SW480 (cell line): ENCODE results near the gene STOX2.

Experiments used
- DNase-seq: peaks from one replicate; pipeline ENCODE4 v3.0.0-alpha.2; 2016; ENCODE audit warnings: low spot score

Gene STOX2

GRCh38 chr4:183888564-183888963, 16.5 kb upstream of the STOX2 start:
- DNase-seq, result no peak

GRCh38 chr4:183889190-183889589, 15.9 kb upstream of the STOX2 start:
- DNase-seq, result no peak

- DNase-seq, result no peak
Observed at GRCh38 chr4:183897193-183897592, 7.9 kb upstream of the STOX2 start.

- no peak for DNase-seq
Observed at GRCh38 chr4:183898456-183898855, 6.7 kb upstream of the STOX2 start.

GRCh38 chr4:183903021-183903760, 1.9 kb upstream of the STOX2 start:
- no peak for DNase-seq

- peak; percentile 40 for DNase-seq
Observed at GRCh38 chr4:183905593-183906488, 734 bp downstream of the STOX2 start.

GRCh38 chr4:183906489-183906738, 1.3 kb downstream of the STOX2 start:
- no peak for DNase-seq

GRCh38 chr4:183906739-183907651, 1.9 kb downstream of the STOX2 start:
- DNase-seq, result no peak

GRCh38 chr4:183907871-183908683, 3.0 kb downstream of the STOX2 start:
- DNase-seq, result no peak

GRCh38 chr4:183909187-183909586, 4.1 kb downstream of the STOX2 start:
- DNase-seq, result no peak

- DNase-seq, result no peak
Observed at GRCh38 chr4:183909801-183910200, 4.7 kb downstream of the STOX2 start.

GRCh38 chr4:183912585-183912984, 7.5 kb downstream of the STOX2 start:
- no peak for DNase-seq

- DNase-seq, result no peak
Observed at GRCh38 chr4:183915976-183916375, 10.9 kb downstream of the STOX2 start.

- no peak for DNase-seq
Observed at GRCh38 chr4:183918696-183919095, 13.6 kb downstream of the STOX2 start.

GRCh38 chr4:183919141-183919540, 14.0 kb downstream of the STOX2 start:
- no peak for DNase-seq

- DNase-seq, result no peak
Observed at GRCh38 chr4:183920512-183920911, 15.4 kb downstream of the STOX2 start.

- no peak for DNase-seq
Observed at GRCh38 chr4:183921335-183921734, 16.2 kb downstream of the STOX2 start.

- no peak for DNase-seq
Observed at GRCh38 chr4:183924362-183925044, 19.4 kb downstream of the STOX2 start.

- DNase-seq, result no peak
Observed at GRCh38 chr4:183926950-183927349, 21.8 kb downstream of the STOX2 start.

- no peak for DNase-seq
Observed at GRCh38 chr4:183932576-183932975, 27.5 kb downstream of the STOX2 start.

GRCh38 chr4:183934761-183935160, 29.7 kb downstream of the STOX2 start:
- DNase-seq, result no peak
